T-helper 17 cell (primary cell): Measurements from ENCODE around the gene PTPRN2. TPM values are rescaled to one million over a fixed set of nuclear protein-coding genes. Genes with fewer than 3 reads are reported as not detected.
"Not testable (repeated sequence)": the region's sequence is repeated elsewhere in the genome, so short reads cannot be mapped to it uniquely, and the experiment has no call there.

Source experiments
- ATAC-seq: fragments of 150-1000 bp; cut with Tn5 transposase; 2 replicates; pipeline ENCODE4 v1.10.0; 2021; ENCODE audit warnings: mild to moderate bottlenecking, moderate library complexity
- DNase-seq, 3 donors: peaks; one replicate each; pipeline versions ENCODE4 v3.0.0 to v3.0.0-alpha.2; 2020 to 2021
- H3K9me3 ChIP-seq: one replicate; pipeline ENCODE4 v1.7.0; 2013; ENCODE audit warnings: low read length, mild to moderate bottlenecking; ENCODE audit not compliant: control insufficient read depth, poor library complexity, severe bottlenecking
- H3K27ac Mint-ChIP-seq: one replicate; pipeline ENCODE4 v1.8.0; 2022; ENCODE audit warnings: mild to moderate bottlenecking, moderate library complexity, mixed read lengths
- H3K27me3 Mint-ChIP-seq: one replicate; pipeline ENCODE4 v1.8.0; 2022; ENCODE audit warnings: mixed read lengths
- H3K36me3 Mint-ChIP-seq: one replicate; pipeline ENCODE4 v1.8.0; 2022; ENCODE audit warnings: low read depth, mixed read lengths
- H3K4me1 Mint-ChIP-seq: one replicate; pipeline ENCODE4 v1.8.0; 2022; ENCODE audit warnings: mild to moderate bottlenecking, mixed read lengths
- H3K4me3 Mint-ChIP-seq: one replicate; pipeline ENCODE4 v1.8.0; 2022; ENCODE audit warnings: mild to moderate bottlenecking, moderate library complexity, mixed read lengths
- total RNA-seq, 4 donors: library from RNA in 2 of 4; stranded (reverse) in 2 of 4; gene quantifications; one replicate each; pipeline ENCODE4 v1.2.3 and lab custom pipeline; 2022 to 2026

The PTPRN2 gene
- total RNA-seq, 2 donors from 2014 or later = 0.42 to 0.57 TPM

GRCh38 chr7:157597562-157597961, 990.1 kb downstream of the PTPRN2 start:
- ATAC-seq (no peak), DNase-seq (no peak)
- no peaks in the 10 kb centered on the region for H3K9me3 ChIP-seq
- H3K27ac Mint-ChIP-seq = no peak overlapping the region
- no peaks in the 10 kb centered on the region for H3K36me3 Mint-ChIP-seq
- no peak overlapping the region for H3K4me3 Mint-ChIP-seq
- peaks cover 2% of the 10 kb centered on the region for H3K4me1 Mint-ChIP-seq
- H3K27me3 Mint-ChIP-seq = peaks cover 4% of the 10 kb centered on the region

GRCh38 chr7:157596881-157597280, 990.7 kb downstream of the PTPRN2 start:
- ATAC-seq = no peak
- Mint-ChIP-seq H3K36me3 (no peaks in the 10 kb centered on the region), H3K4me3 (no peak overlapping the region), H3K27me3 (peaks cover 11% of the 10 kb centered on the region), H3K4me1 (peaks cover 5% of the 10 kb centered on the region), H3K27ac (no peak overlapping the region)
- no peak for DNase-seq
- H3K9me3 ChIP-seq = no peaks in the 10 kb centered on the region

DNA sequence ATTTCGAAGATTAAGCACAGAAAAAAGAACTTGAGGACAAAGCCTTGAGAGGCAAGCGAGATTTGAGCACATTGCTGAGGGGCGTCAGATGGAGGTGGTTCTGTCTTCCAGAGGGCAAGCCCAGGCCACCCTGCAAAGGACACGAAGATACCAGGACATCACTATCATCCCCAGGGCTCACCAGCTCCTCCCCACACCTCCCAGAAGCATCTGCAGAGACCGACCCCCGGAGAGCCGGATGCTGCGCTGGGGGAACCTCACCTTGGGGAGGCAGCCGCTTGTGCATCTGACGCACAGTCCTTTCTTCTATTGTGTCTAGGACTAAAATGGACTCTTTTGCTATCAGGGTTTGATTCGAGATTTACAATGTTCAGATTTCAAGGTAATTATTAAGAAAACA, 991.2 kb downstream of the PTPRN2 start:
- peaks cover 5% of the 10 kb centered on the region for H3K4me1 Mint-ChIP-seq
- no peak overlapping the region for H3K4me3 Mint-ChIP-seq
- no peaks in the 10 kb centered on the region for H3K9me3 ChIP-seq
- peaks cover 15% of the 10 kb centered on the region for H3K27me3 Mint-ChIP-seq
- no peak overlapping the region for H3K27ac Mint-ChIP-seq
- DNase-seq (no peak), ATAC-seq (no peak)
- H3K36me3 Mint-ChIP-seq = no peaks in the 10 kb centered on the region

DNA sequence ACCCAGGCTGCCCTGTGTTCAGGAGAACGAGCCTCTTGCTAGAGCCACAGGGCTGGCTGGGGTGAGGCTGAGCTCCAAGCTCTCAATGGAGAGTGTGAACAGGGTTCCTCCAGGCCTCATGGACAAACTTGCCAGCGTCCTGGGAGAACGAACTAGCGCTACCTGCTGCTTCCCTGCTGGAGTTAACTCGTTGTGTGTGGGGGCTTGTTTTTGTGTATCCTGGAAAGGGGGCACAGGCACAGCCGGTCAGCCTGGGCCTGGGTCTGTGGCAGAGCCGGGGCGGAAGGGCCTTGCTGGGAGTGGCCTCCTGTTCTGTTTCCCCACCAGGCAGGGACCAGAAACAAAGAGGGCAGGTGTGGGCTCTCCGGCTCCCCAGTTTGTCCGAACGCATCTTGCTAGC, 991.6 kb downstream of the PTPRN2 start:
- Mint-ChIP-seq H3K36me3 (no peaks in the 10 kb centered on the region), H3K27ac (no peak overlapping the region), H3K4me1 (peaks cover 5% of the 10 kb centered on the region), H3K27me3 (peaks cover 19% of the 10 kb centered on the region), H3K4me3 (no peak overlapping the region)
- DNase-seq = no peak
- H3K9me3 ChIP-seq = no peaks in the 10 kb centered on the region
- no peak for ATAC-seq

DNA sequence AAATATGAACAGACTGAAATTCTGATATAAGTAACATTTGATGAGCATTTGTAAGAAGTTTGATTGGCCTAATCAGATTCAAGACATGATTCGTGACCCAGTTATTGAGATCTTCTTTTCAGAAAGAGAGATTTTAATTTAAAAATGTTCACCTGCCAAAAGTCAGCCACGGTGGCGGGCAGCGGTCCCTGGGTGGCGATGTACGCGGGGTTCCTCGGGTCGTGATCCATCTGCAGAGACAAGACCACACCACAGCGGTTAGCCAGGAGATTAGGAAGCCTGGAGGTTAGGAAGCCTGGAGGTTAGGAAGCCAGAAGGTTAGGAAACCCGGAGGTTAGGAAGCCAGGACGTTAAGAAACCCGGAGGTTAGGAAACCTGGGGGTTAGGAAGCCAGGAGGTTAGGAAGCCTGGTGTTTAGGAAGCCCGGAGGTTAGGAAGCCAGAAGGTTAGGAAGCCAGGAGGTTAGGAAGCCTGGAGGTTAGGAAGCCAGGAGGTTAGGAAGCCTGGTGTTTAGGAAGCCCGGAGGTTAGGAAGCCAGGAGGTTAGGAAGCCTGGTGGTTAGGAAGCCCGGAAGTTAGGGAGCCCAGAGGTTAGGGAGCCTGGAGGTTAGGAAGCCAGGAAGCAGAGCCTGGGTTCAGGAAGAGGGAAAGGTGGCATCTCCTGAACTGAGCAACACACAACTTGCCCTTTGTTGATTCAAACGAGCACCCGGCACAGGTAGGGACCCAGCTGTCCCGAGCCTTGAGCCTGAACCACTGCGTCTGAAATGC, 992.4 kb downstream of the PTPRN2 start:
- no peak for ATAC-seq
- Mint-ChIP-seq H3K4me3 (no peak overlapping the region), H3K27ac (no peak overlapping the region), H3K36me3 (no peaks in the 10 kb centered on the region), H3K4me1 (peaks cover 5% of the 10 kb centered on the region), H3K27me3 (peaks cover 27% of the 10 kb centered on the region)
- H3K9me3 ChIP-seq = no peaks in the 10 kb centered on the region
- DNase-seq = no peak

DNA sequence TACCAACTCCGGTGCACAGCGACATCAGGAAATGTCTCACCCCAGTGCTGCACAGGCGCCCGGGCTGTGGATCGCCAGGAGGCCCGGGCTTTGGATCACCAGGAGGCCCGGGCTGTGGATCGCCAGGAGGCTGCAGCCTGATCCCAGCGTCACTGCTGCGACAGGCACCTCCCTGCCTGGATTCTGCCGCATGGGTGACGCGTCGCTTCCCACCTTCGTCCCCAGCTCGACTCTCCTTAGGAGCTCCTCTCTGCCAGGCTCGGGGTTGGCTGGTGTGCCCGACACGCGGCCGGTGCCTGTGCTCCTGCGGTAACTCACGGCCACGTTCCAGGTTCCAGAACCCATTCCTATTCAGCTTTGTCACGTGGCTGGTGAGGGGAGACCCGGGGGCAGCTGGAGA, 993.3 kb downstream of the PTPRN2 start:
- H3K9me3 ChIP-seq = no peaks in the 10 kb centered on the region
- H3K27ac Mint-ChIP-seq = no peak overlapping the region
- H3K4me1 Mint-ChIP-seq = peaks cover 3% of the 10 kb centered on the region
- DNase-seq (no peak), ATAC-seq (no peak)
- H3K36me3 Mint-ChIP-seq = no peaks in the 10 kb centered on the region
- H3K4me3 Mint-ChIP-seq = no peak overlapping the region
- H3K27me3 Mint-ChIP-seq = peaks cover 34% of the 10 kb centered on the region

DNA sequence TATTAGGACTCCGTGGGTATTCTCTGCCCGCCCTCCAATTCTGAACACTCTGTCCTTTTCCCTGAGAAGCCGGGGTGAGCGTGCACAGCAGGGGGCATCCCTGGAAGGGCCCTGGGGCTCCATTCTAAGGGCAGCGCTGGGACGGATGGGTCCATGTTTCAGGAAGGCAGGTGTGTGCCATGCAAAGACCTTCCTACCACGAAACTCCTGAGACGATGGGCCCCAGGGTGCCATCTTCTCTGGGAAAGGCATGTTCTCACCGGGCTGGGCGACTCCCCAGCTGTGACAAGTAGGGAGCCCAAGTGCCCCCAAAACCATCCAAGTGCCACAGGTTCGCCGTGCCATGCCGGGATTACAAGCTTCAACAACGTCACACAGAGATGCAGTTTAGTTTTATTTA, 994.1 kb downstream of the PTPRN2 start:
- no peak for ATAC-seq
- DNase-seq = no peak
- peaks cover 3% of the 10 kb centered on the region for H3K4me1 Mint-ChIP-seq
- H3K27me3 Mint-ChIP-seq = peaks cover 42% of the 10 kb centered on the region
- H3K27ac Mint-ChIP-seq = no peak overlapping the region
- no peak overlapping the region for H3K4me3 Mint-ChIP-seq
- H3K36me3 Mint-ChIP-seq = no peaks in the 10 kb centered on the region
- H3K9me3 ChIP-seq = no peaks in the 10 kb centered on the region

- not testable (repeated sequence) for H3K4me1 Mint-ChIP-seq, H3K9me3 ChIP-seq, H3K4me3 Mint-ChIP-seq, H3K36me3 Mint-ChIP-seq, H3K27ac Mint-ChIP-seq, DNase-seq, ATAC-seq
- H3K27me3 Mint-ChIP-seq = peaks cover 42% of the 10 kb centered on the region
These were observed 994.8 kb downstream of the PTPRN2 start for GRCh38 chr7:157592636-157593320.

GRCh38 chr7:157590526-157590925, 997.1 kb downstream of the PTPRN2 start:
- no peak for DNase-seq

GRCh38 chr7:157589680-157590079, 997.9 kb downstream of the PTPRN2 start:
- no peaks in the 10 kb centered on the region for H3K36me3 Mint-ChIP-seq
- ATAC-seq = no peak
- H3K4me3 Mint-ChIP-seq = no peak overlapping the region
- peaks cover 3% of the 10 kb centered on the region for H3K4me1 Mint-ChIP-seq
- H3K9me3 ChIP-seq = no peaks in the 10 kb centered on the region
- no peak for DNase-seq
- peak overlapping the region; percentile 9 for H3K27ac Mint-ChIP-seq
- peaks cover 65% of the 10 kb centered on the region for H3K27me3 Mint-ChIP-seq

More at GRCh38 chr7:157590526-157590925, 997.1 kb downstream of the PTPRN2 start:
- Mint-ChIP-seq H3K4me1 (peaks cover 3% of the 10 kb centered on the region), H3K27me3 (peaks cover 56% of the 10 kb centered on the region), H3K27ac (no peak overlapping the region), H3K4me3 (no peak overlapping the region), H3K36me3 (no peaks in the 10 kb centered on the region)
- no peaks in the 10 kb centered on the region for H3K9me3 ChIP-seq
- ATAC-seq = no peak

- no peaks in the 10 kb centered on the region for H3K9me3 ChIP-seq
- H3K4me1 Mint-ChIP-seq = peaks cover 5% of the 10 kb centered on the region
- DNase-seq (no peak), ATAC-seq (no peak)
- peaks cover 76% of the 10 kb centered on the region for H3K27me3 Mint-ChIP-seq
- no peaks in the 10 kb centered on the region for H3K36me3 Mint-ChIP-seq
- H3K27ac Mint-ChIP-seq = no peak overlapping the region
- H3K4me3 Mint-ChIP-seq = no peak overlapping the region
These were observed 999.6 kb downstream of the PTPRN2 start for GRCh38 chr7:157587805-157588560.

DNA sequence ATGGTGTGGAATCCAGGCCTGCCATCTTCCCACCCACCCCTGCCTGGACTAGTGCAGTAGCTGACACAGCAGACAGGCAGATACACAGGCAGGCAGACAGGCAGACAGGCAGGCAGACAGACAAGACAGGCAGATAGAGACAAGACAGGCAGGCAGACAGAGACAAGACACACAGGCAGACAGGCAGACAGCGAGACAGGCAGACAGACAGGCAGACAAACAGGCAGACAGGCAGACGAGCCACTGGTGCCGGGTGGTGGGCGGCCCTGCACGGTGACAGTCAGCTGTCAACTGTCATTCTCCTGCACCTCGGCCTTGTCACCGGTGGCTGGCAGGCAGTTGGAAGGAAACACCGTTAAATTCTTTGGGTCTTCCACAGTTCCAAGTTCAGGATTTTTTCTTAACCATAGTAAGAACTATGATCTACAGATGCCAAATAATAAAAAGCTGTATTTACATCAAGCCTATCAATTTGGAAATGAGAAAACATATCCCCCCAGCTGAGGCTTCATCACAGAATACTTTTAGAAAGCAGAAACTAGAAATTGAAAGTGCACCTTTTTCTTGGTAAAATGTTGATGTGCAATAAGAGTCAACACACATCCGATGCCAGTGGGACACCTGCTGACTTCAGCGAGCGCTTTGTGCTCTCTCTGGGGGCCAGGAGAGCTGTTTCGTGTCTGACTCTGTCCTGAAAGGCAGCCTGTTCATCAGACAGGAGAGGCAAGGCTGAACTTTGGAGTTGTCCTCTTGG, 1000.4 kb downstream of the PTPRN2 start:
- ATAC-seq = no peak
- peaks cover 74% of the 10 kb centered on the region for H3K27me3 Mint-ChIP-seq
- no peak overlapping the region for H3K4me3 Mint-ChIP-seq
- no peaks in the 10 kb centered on the region for H3K36me3 Mint-ChIP-seq
- H3K9me3 ChIP-seq = no peaks in the 10 kb centered on the region
- H3K4me1 Mint-ChIP-seq = peaks cover 2% of the 10 kb centered on the region
- no peak for DNase-seq
- H3K27ac Mint-ChIP-seq = no peak overlapping the region
